Measurements from ENCODE around the gene SNX22. TPM values are rescaled to one million over a fixed set of nuclear protein-coding genes. Genes with fewer than 3 reads are reported as not detected.

The SNX22 gene
- polyA plus RNA-seq, 10 donors = 0.39 to 1.5 (median 0.80) TPM

DNA sequence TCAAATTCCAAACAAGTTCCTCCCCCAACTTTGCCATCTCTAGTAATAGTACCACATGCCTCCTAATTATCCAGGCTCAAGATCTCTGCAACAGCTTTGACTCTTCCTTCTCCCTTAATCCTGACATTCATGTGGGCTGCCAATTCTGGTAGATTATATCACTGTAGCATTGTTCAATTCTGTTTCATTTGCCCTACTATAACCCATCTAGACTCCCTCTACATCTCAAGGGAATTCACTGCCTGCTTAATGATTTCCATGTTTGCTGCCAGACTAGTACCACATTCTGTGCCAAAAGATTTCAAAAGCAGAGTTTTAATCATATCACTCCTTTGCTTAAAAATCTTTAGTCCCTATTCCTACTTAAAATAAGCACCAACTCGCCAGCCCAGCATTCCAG, 45.9 kb downstream of the SNX22 start:
- no peak for DNase-seq

DNA sequence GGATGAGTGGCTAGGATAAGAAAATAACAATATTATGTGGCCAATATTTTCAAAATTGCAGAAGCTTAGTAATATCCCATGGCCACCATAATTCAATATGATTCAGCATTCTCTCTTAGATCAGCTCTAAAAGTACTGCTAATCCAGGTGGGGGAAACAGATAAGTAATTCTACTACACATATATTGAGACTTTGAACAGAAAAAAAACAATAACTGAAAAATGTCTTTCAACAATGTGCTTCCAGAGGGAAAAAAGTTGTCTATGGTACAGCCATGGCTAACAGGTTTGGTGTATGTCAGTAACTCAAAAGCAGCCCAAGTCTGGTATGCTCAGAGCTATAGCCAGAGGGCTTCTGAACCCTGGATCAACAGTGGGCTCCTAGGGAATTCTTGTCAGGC, 53.7 kb downstream of the SNX22 start:
- DNase-seq = no peak

Other genes starting within 250 kb of the SNX22 start
- 1 to 10 TPM; 2.3 to 5.6 (median 3.4) TPM for gene DAPK2, start 105.2 kb upstream of the SNX22 start, polyA plus RNA-seq (ENCODE audit: insufficient read length in 10 of 10)
- 10 to 100 TPM; 45.5 to 55.7 (median 49.0) TPM for gene CIAO2A, start 57.9 kb upstream of the SNX22 start, polyA plus RNA-seq (ENCODE audit: insufficient read length in 10 of 10)
- gene SNX1, start 55.7 kb upstream of the SNX22 start, polyA plus RNA-seq (ENCODE audit: insufficient read length in 10 of 10) = 10 to 100 TPM; 46.1 to 62.3 (median 56.5) TPM
- 100 to 1,000 TPM; 231 to 484 (median 310) TPM for gene PPIB, start 11.3 kb downstream of the SNX22 start, polyA plus RNA-seq (ENCODE audit: insufficient read length in 10 of 10)
- 10 to 100 TPM in 6 of 10 donors, 1 to 10 TPM in 4; 8.5 to 13.0 (median 10.8) TPM for gene CSNK1G1, start 204.4 kb downstream of the SNX22 start, polyA plus RNA-seq (ENCODE audit: insufficient read length in 10 of 10)
- gene PCLAF, start 229.7 kb downstream of the SNX22 start, polyA plus RNA-seq (ENCODE audit: insufficient read length in 10 of 10) = 10 to 100 TPM; 25.0 to 64.8 (median 38.8) TPM
- 10 to 100 TPM; 21.9 to 33.8 (median 25.6) TPM for gene TRIP4, start 236.1 kb downstream of the SNX22 start, polyA plus RNA-seq (ENCODE audit: insufficient read length in 10 of 10)